Esophagus (tissue), 2 donors: ENCODE data around the gene TOX2. TPM values are rescaled to one million over a fixed set of nuclear protein-coding genes. Genes with fewer than 3 reads are reported as not detected.

Source experiments
- H3K27ac ChIP-seq, 2 donors: one replicate each; pipeline ENCODE4 v1.5.1; 2013; ENCODE audit warnings: low read depth in 2 of 2, mild to moderate bottlenecking in 2 of 2, inconsistent platforms in 1 of 2, low read length in 1 of 2, moderate library complexity in 1 of 2
- H3K27me3 ChIP-seq, 2 donors: one replicate each; pipeline ENCODE4 v1.6.1; 2013; ENCODE audit warnings: low read length in 2 of 2, control low read depth in 1 of 2, mild to moderate bottlenecking in 1 of 2; ENCODE audit not compliant: insufficient read depth in 2 of 2, control insufficient read depth in 1 of 2
- H3K36me3 ChIP-seq, 2 donors: one replicate each; pipeline ENCODE4 v1.6.1; 2013; ENCODE audit warnings: low read length in 1 of 2; ENCODE audit not compliant: control insufficient read depth in 2 of 2, insufficient read depth in 2 of 2
- H3K4me1 ChIP-seq, 2 donors: one replicate each; pipeline ENCODE4 v1.6.1; 2013; ENCODE audit warnings: low read length in 1 of 2; ENCODE audit not compliant: control insufficient read depth in 2 of 2, insufficient read depth in 2 of 2
- H3K4me3 ChIP-seq, 2 donors: one replicate each; pipeline ENCODE4 v1.5.1; 2013; ENCODE audit warnings: low read length in 2 of 2, mild to moderate bottlenecking in 2 of 2, low read depth in 1 of 2, moderate library complexity in 1 of 2
- H3K9me3 ChIP-seq, 2 donors: one replicate each; pipeline ENCODE4 v1.6.1; 2013; ENCODE audit warnings: mild to moderate bottlenecking in 2 of 2, low read depth in 1 of 2, low read length in 1 of 2, moderate library complexity in 1 of 2; ENCODE audit not compliant: control insufficient read depth in 2 of 2, insufficient read depth in 1 of 2
- WGBS, 2 donors: extraction: QIAGEN DNeasy Blood & Tissue Kit; methylation state at CpG; one replicate each; pipeline ENCODE4 v1.1.7; 2013; 5-methylcytosine and 5-hydroxymethylcytosine counted together
- polyA plus RNA-seq, 2 donors: library from polyadenylated mRNA; stranded (reverse); fragments of 200-250 nt; gene quantifications; one replicate each; pipeline ENCODE4 v1.2.3, GENCODE V29; 2013
- donor health status: healthy with polysubstance abuse.
- donor health status: Bipolar disorder and iron deficiency.

TOX2 gene
- polyA plus RNA-seq, 2 donors = 6.9 to 10.5 TPM

DNA sequence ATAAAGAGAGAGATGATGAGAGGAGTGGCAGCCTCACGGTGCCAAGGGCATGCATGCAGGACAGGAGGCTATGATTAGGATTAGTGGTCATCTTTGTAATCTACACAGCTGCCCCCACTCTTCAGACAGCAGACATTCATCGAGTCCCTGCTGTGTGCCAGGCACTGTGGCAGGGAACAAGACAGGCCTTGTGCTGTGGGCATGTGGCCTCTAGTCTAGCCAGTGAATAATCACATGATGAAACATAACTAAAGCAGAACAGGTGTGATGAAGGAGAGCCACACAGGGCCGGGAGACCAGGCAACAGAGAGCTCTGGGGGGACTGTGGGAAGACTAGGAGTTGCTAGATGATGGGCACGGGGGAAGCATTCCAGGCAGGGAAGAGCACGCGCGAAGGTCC is 22.2 kb downstream of the TOX2 start:
- Histone ChIP-seq H3K36me3 (no peaks in the 10 kb centered on the region), H3K27ac (no peak overlapping the region), H3K4me1 (peaks cover 22 to 23% of the 10 kb centered on the region in 2 donors), H3K27me3 (no peaks in the 10 kb centered on the region), H3K9me3 (no peaks in the 10 kb centered on the region), H3K4me3 (no peak overlapping the region)
- WGBS, 2 donors = 70 to 75% methylated on average over 7 of the region's 7 CpGs

GRCh38 chr20:43937591-43937990 is 22.9 kb downstream of the TOX2 start:
- Histone ChIP-seq H3K4me3 (no peak overlapping the region), H3K27me3 (no peaks in the 10 kb centered on the region), H3K4me1 (peaks cover 22 to 28% of the 10 kb centered on the region in 2 donors), H3K36me3 (no peaks in the 10 kb centered on the region), H3K27ac (no peak overlapping the region), H3K9me3 (no peaks in the 10 kb centered on the region)
- WGBS, 2 donors = 77 to 82% methylated on average over 7 of the region's 7 CpGs

GRCh38 chr20:43938017-43938655 is 23.5 kb downstream of the TOX2 start:
- no peak overlapping the region for H3K4me3 ChIP-seq
- peaks cover 25 to 28% of the 10 kb centered on the region in 2 donors for H3K4me1 ChIP-seq
- no peaks in the 10 kb centered on the region for H3K9me3 ChIP-seq
- no peaks in the 10 kb centered on the region for H3K36me3 ChIP-seq
- H3K27ac ChIP-seq = no peak overlapping the region
- WGBS, 2 donors = 85 to 88% methylated on average over 12 of the region's 12 CpGs
- H3K27me3 ChIP-seq = no peaks in the 10 kb centered on the region

GRCh38 chr20:43938932-43939761 is 24.5 kb downstream of the TOX2 start:
- H3K27ac ChIP-seq = no peak overlapping the region
- 40 to 51% methylated on average over 9 of the region's 9 CpGs for WGBS, 2 donors
- no peaks in the 10 kb centered on the region for H3K36me3 ChIP-seq
- no peak overlapping the region for H3K4me3 ChIP-seq
- peaks cover 25 to 28% of the 10 kb centered on the region in 2 donors for H3K4me1 ChIP-seq
- H3K27me3 ChIP-seq = no peaks in the 10 kb centered on the region
- no peaks in the 10 kb centered on the region for H3K9me3 ChIP-seq

DNA sequence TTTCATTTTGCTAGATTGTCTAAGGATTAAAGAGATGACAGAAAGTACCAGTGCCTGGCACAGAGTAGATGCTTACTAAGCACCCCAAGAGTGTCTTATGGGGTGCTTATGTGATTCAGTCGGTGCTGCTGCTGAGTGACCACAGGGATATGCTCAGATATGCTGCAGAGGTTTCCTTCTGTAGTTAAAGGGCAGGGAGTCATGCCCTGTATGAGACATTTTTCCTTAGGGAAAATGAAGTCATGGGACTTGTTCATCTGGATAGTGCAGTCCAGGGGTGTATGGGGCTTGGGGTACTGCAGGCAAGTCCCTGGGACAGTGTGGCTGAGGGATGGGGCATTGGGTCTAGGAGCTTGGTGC is 25.1 kb downstream of the TOX2 start:
- WGBS, 2 donors = 28 to 30% methylated on average over 1 of the region's 1 CpG
- Histone ChIP-seq H3K27me3 (no peaks in the 10 kb centered on the region), H3K4me1 (peaks cover 22 to 28% of the 10 kb centered on the region in 2 donors), H3K27ac (no peak overlapping the region), H3K36me3 (no peaks in the 10 kb centered on the region), H3K9me3 (no peaks in the 10 kb centered on the region), H3K4me3 (no peak overlapping the region)

DNA sequence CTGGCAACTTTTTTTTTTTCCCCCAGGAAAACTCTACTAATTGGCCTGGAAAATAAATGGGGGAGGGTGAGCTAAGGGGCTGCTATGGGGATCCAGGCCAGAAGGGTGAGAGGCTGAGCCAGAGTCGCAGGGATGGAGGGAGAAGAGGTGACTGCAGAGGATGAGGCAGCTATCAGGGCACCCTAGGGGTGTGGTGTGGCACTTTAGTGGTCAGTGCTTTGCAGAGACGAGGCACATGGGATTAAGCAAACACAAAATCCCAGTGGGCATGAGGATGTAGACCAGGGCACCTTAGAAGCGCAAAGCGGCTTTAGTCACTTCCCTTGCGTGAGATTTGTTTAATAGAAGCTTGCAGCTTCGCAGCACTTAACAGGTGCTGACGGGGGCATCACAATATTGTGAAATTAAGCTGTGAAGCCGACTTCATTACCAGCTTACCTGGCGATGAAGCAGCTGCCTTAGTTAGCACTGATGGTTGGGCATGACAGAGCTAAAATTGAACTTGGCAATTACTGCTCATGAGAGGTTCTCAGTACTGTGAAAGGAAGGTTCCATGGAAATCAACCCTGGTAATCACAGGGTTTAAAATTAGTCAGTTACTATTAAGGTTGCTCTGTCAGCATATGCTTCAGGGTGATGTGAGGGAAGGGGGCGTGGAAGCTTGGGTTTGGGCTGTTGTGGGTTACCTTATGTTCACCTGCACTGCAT is 26.0 kb downstream of the TOX2 start:
- Histone ChIP-seq H3K4me1 (peaks cover 22 to 28% of the 10 kb centered on the region in 2 donors), H3K27ac (no peak overlapping the region)

GRCh38 chr20:43941476-43942200 is 27.0 kb downstream of the TOX2 start:
- H3K27ac ChIP-seq = peak overlapping the region; percentile 18 to 57
- peaks cover 17 to 24% of the 10 kb centered on the region in 2 donors for H3K4me1 ChIP-seq
- H3K36me3 ChIP-seq = no peaks in the 10 kb centered on the region
- 44 to 48% methylated on average over 10 of the region's 10 CpGs for WGBS, 2 donors
- H3K4me3 ChIP-seq = no peak overlapping the region
- H3K9me3 ChIP-seq = no peaks in the 10 kb centered on the region
- no peaks in the 10 kb centered on the region for H3K27me3 ChIP-seq

More for the DNA sequence above, 26.0 kb downstream of the TOX2 start:
- Histone ChIP-seq H3K9me3 (no peaks in the 10 kb centered on the region), H3K36me3 (no peaks in the 10 kb centered on the region), H3K4me3 (no peak overlapping the region), H3K27me3 (no peaks in the 10 kb centered on the region)
- 89 to 90% methylated on average over 10 of the region's 10 CpGs for WGBS, 2 donors

DNA sequence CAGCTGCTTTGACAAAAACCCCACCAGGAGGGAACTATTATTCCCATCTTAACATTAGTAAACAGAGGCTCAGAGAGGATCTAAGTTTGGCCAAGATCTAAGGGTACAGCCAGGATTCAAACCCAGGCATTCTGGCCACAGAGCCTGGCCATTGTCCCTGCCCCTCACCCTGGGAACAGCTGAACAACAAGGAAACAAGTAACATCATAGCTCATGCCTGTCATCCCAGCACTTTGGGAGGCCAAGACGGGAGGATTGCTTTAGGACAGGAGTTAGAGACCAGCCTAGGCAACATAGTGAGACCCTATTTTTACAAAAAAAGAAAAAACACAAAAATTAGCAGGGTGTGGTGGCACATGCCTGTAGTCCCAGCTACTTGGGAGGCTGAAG is 27.5 kb downstream of the TOX2 start:
- Histone ChIP-seq H3K4me3 (no peak overlapping the region), H3K27ac (peak overlapping the region; percentile 18 to 57), H3K4me1 (peaks cover 13 to 18% of the 10 kb centered on the region in 2 donors), H3K36me3 (no peaks in the 10 kb centered on the region), H3K9me3 (no peaks in the 10 kb centered on the region), H3K27me3 (no peaks in the 10 kb centered on the region)
- WGBS, 2 donors = 84% methylated on average over 1 of the region's 1 CpG

- WGBS, 2 donors = 34 to 36% methylated on average over 9 of the region's 9 CpGs
- no peak overlapping the region for H3K4me3 ChIP-seq
- no peaks in the 10 kb centered on the region for H3K36me3 ChIP-seq
- H3K27me3 ChIP-seq = no peaks in the 10 kb centered on the region
- H3K9me3 ChIP-seq = no peaks in the 10 kb centered on the region
- H3K27ac ChIP-seq = peak overlapping the region; percentile 50 to 60
- peaks cover 13 to 17% of the 10 kb centered on the region in 2 donors for H3K4me1 ChIP-seq
These were observed 28.1 kb downstream of the TOX2 start for GRCh38 chr20:43942667-43943285.
